Upper lobe of left lung (tissue), 6 donors: ENCODE data around the gene TCEAL9. TPM values are rescaled to one million over a fixed set of nuclear protein-coding genes. Genes with fewer than 3 reads are reported as not detected.

Source experiments
- ATAC-seq, 2 donors: fragments of 200-7000 bp; cut with Tn5 transposase; one replicate each; pipeline ENCODE4 v1.9.1; 2022; ENCODE audit warnings: mild to moderate bottlenecking in 2 of 2, moderate library complexity in 2 of 2; ENCODE audit not compliant: low FRiP score in 2 of 2
- DNase-seq, 2 donors: peaks; one replicate each; pipeline ENCODE4 v3.0.0-alpha.2; 2019 to 2020
- H3K27ac ChIP-seq, 4 donors: fragments of 200-600 bp; sonication (generic); one replicate each; pipeline ENCODE4 v1.5.1; 2016 to 2019
- H3K27me3 ChIP-seq, 4 donors: fragments of 200-600 bp; sonication (generic); one replicate each; pipeline ENCODE4 v1.5.1; 2017 to 2019
- H3K36me3 ChIP-seq, 4 donors: fragments of 200-600 bp; sonication (generic); one replicate each; pipeline ENCODE4 v1.5.1; 2016 to 2019
- H3K4me1 ChIP-seq, 4 donors: fragments of 200-600 bp; sonication (generic); one replicate each; pipeline ENCODE4 v1.5.1; 2018 to 2019
- H3K4me3 ChIP-seq, 4 donors: fragments of 200-600 bp; sonication (generic); one replicate each; pipeline ENCODE4 v1.5.1; 2017 to 2019; ENCODE audit warnings: mild to moderate bottlenecking in 2 of 4, moderate library complexity in 1 of 4
- H3K9me3 ChIP-seq, 4 donors: fragments of 200-600 bp; sonication (generic); one replicate each; pipeline ENCODE4 v1.5.1; 2018 to 2019
- EP300 ChIP-seq, 4 donors: sonication (generic); formaldehyde crosslinking; IDR thresholded peaks; one replicate each; pipeline ENCODE4 v1.5.1; 2017; ENCODE audit warnings: antibody characterized with exemption in 4 of 4, control low read depth in 2 of 4
- POLR2A ChIP-seq, 4 donors: fragments of 450-650 bp; IDR thresholded peaks; one replicate each; pipeline ENCODE4 v1.5.1; 2016 to 2017; ENCODE audit warnings: antibody characterized with exemption in 4 of 4, mild to moderate bottlenecking in 2 of 4
- POLR2AphosphoS5 ChIP-seq, 2 donors: sonication (generic); formaldehyde crosslinking; IDR thresholded peaks; one replicate each; pipeline ENCODE4 v1.5.1; 2017; ENCODE audit warnings: antibody characterized with exemption in 2 of 2
- WGBS, 2 donors: methylation state at CpG; one replicate each; pipeline ENCODE4 v1.1.5; 2017 to 2018; 5-methylcytosine and 5-hydroxymethylcytosine counted together
- total RNA-seq, 6 donors: library from RNA; depleted of rRNA in 4 of 6; stranded (reverse); fragments of >200 nt in 4 of 6; gene quantifications; one replicate each; pipeline versions ENCODE4 v1.1.0 to v1.2.1, GENCODE V29; 2016 to 2021
- TF ChIP-seq, protein P1 (sequence below), 6 experiments: fragments of 450-650 bp in 4 of 6; fragments of 200-600 bp in 2 of 6; sonication (generic) in 2 of 6; IDR thresholded peaks; one replicate each; pipeline ENCODE4 v1.5.1; 2016 to 2019; ENCODE audit warnings: antibody characterized with exemption in 6 of 6
- donor health status: DM: no; HTN: no; CAD: no; lungs with moderate emphysema.
- donor health status: DM: no; HTN: yes; CAD: no; lungs with severe emphysema.

TCEAL9 gene
- total RNA-seq, 6 donors from 2014 or later = 32.2 to 92.7 (median 36.4) TPM

DNA sequence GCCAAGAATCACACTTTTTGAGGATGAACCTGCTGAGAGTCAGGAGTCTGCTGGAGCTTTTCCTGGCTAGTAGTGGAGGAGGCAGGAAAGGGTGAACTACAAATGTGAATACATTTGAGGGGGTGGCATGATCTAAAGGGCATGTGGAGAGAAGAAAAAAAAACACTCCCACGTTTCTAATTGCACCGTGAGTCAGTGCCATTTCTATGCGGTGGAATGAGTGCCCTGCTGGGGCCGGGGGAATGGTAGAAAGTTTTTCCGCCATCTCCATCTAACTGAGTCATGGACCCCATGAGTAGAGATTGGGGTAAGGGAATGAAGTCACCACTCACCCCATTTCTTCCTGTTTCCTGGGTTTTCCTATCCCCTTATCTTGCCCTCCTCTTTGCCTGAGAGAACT, 39.9 kb downstream of the TCEAL9 start:
- no peak for ATAC-seq
- Histone ChIP-seq H3K27me3 (no peaks in the 10 kb centered on the region), H3K4me1 (no peaks in the 10 kb centered on the region), H3K9me3 (no peaks in the 10 kb centered on the region), H3K36me3 (no peaks in the 10 kb centered on the region), H3K4me3 (no peak overlapping the region), H3K27ac (no peak overlapping the region)
- no peak for DNase-seq
- TF ChIP-seq POLR2AphosphoS5 (IDR thresholded peaks at IDR 0.05) (no peak), EP300 (IDR thresholded peaks at IDR 0.05) (no peak), POLR2A (IDR thresholded peaks at IDR 0.05) (no peak)
- TF ChIP-seq, protein P1, sequence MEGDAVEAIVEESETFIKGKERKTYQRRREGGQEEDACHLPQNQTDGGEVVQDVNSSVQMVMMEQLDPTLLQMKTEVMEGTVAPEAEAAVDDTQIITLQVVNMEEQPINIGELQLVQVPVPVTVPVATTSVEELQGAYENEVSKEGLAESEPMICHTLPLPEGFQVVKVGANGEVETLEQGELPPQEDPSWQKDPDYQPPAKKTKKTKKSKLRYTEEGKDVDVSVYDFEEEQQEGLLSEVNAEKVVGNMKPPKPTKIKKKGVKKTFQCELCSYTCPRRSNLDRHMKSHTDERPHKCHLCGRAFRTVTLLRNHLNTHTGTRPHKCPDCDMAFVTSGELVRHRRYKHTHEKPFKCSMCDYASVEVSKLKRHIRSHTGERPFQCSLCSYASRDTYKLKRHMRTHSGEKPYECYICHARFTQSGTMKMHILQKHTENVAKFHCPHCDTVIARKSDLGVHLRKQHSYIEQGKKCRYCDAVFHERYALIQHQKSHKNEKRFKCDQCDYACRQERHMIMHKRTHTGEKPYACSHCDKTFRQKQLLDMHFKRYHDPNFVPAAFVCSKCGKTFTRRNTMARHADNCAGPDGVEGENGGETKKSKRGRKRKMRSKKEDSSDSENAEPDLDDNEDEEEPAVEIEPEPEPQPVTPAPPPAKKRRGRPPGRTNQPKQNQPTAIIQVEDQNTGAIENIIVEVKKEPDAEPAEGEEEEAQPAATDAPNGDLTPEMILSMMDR (IDR thresholded peaks at IDR 0.05) = no peak
- 72% methylated on average over 5 of the region's 5 CpGs for whole genome bisulfite sequencing, 2 donors

DNA sequence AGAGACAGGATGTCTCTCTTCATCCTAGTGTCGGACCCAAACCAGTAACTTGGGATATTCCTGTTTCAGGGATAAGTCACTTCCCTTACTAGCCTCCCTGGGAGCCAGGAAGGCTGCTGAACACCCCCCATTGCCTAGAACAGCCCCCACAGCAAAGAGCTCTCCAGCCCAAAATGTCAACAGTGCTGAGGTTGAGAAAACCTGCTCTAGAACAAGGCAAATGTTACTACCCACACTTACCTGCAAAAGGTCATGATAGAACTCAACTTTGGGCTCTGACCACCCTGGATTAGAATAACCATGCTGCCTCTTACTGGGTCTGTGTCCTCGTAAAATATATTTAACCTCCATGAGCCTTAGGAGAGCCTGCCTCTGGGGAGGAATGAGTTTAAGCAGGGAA, 40.4 kb downstream of the TCEAL9 start:
- TF ChIP-seq POLR2A (IDR thresholded peaks at IDR 0.05) = no peak
- TF ChIP-seq, protein P1 (IDR thresholded peaks at IDR 0.05) = no peak
- no peak for TF ChIP-seq EP300 (IDR thresholded peaks at IDR 0.05)
- no peak for TF ChIP-seq POLR2AphosphoS5 (IDR thresholded peaks at IDR 0.05)
- no peaks in the 10 kb centered on the region for H3K4me1 ChIP-seq
- ATAC-seq = no peak
- H3K4me3 ChIP-seq = no peak overlapping the region
- WGBS, 2 donors = 61 to 71% methylated on average over 1 to 2 of the region's 2 CpGs
- no peaks in the 10 kb centered on the region for H3K36me3 ChIP-seq
- no peak for DNase-seq
- H3K9me3 ChIP-seq = no peaks in the 10 kb centered on the region
- H3K27ac ChIP-seq = no peak overlapping the region
- no peaks in the 10 kb centered on the region for H3K27me3 ChIP-seq

DNA sequence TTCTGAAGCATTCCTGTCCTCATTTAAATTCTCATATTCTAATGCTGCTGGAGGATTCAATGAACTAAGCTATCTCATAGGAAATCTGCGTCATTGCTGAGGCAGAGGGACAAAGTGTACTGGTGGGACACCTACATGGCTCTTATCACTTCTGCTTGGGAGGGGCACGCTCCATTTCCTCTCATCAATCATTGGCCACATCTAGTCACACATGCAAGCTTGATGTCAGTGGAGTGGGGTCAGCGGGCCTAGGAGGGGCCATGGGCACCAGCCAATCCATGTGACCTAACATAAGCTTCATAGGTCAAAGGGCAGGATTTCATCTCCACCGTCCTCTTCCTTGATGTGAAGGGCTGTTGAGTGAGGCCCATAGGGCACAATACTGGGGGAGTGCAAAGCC, 41.4 kb downstream of the TCEAL9 start:
- Histone ChIP-seq H3K4me3 (no peak overlapping the region), H3K27ac (peak overlapping the region in 1 of 4 donors; percentile 51), H3K27me3 (no peaks in the 10 kb centered on the region), H3K36me3 (no peaks in the 10 kb centered on the region), H3K4me1 (no peaks in the 10 kb centered on the region), H3K9me3 (no peaks in the 10 kb centered on the region)
- WGBS, 2 donors = 60 to 68% methylated on average over 1 to 4 of the region's 4 CpGs
- ATAC-seq = no peak
- TF ChIP-seq EP300 (IDR thresholded peaks at IDR 0.05) (peak in 2 of 4 donors; percentile 13 to 61), POLR2A (IDR thresholded peaks at IDR 0.05) (no peak), POLR2AphosphoS5 (IDR thresholded peaks at IDR 0.05) (no peak)
- TF ChIP-seq, protein P1 (IDR thresholded peaks at IDR 0.05) = no peak
- no peak for DNase-seq

DNA sequence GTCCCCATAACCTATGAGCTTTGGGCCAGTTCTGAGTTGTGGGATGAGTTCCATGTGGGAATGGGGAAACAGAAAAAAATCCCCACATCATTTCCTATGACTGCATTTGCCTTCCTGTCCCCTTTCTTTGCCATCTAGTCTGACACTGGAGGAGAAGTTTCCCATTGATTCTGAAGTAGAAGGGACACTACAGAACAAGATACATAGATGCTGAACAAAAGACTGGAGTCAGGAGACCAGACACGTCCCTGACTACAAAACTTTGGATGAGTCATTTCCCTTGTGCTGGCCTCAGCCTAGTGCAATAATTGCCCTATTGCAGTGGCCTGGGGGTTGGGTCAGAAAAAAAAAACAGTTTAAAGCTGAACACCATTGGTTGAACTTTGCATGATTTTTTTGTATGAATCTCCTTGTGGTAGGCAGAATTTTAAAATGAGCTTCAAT, 42.1 kb downstream of the TCEAL9 start:
- no peaks in the 10 kb centered on the region for H3K27me3 ChIP-seq
- no peaks in the 10 kb centered on the region for H3K9me3 ChIP-seq
- WGBS, 2 donors = 23 to 30% methylated on average over 1 of the region's 1 CpG
- no peaks in the 10 kb centered on the region for H3K36me3 ChIP-seq
- peak overlapping the region in 1 of 4 donors; percentile 51 for H3K27ac ChIP-seq
- no peaks in the 10 kb centered on the region for H3K4me1 ChIP-seq
- TF ChIP-seq POLR2AphosphoS5 (IDR thresholded peaks at IDR 0.05) = no peak
- no peak for TF ChIP-seq POLR2A (IDR thresholded peaks at IDR 0.05)
- no peak for TF ChIP-seq EP300 (IDR thresholded peaks at IDR 0.05)
- TF ChIP-seq, protein P1 (IDR thresholded peaks at IDR 0.05) = no peak
- ATAC-seq = peak in 1 of 2 donors; percentile 63
- no peak for DNase-seq
- H3K4me3 ChIP-seq = no peak overlapping the region

DNA sequence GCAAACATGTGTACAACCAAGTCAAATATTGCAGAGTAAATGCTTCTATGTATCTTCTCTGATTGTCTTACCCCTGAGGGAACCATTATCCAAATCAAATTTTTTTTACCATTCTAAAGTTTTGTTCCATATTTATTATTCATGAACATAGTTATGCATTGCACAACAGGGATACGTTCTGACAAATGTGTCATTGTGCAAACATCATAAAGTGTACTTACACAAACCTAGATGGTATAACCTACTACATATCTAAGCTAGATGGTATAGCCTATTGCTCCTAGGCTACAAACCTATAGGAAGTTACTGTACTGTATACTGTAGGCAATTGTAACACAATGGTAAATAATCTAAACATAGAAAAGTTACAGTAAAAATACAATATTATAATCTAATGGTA, 43.4 kb downstream of the TCEAL9 start:
- no peak overlapping the region for H3K27ac ChIP-seq
- H3K9me3 ChIP-seq = no peaks in the 10 kb centered on the region
- H3K36me3 ChIP-seq = no peaks in the 10 kb centered on the region
- 28 to 41% methylated on average over 1 of the region's 1 CpG for WGBS, 2 donors
- ATAC-seq (no peak), DNase-seq (no peak)
- H3K4me1 ChIP-seq = no peaks in the 10 kb centered on the region
- no peaks in the 10 kb centered on the region for H3K27me3 ChIP-seq
- H3K4me3 ChIP-seq = no peak overlapping the region
- no peak for TF ChIP-seq POLR2A (IDR thresholded peaks at IDR 0.05)
- no peak for TF ChIP-seq POLR2AphosphoS5 (IDR thresholded peaks at IDR 0.05)
- TF ChIP-seq, protein P1 (IDR thresholded peaks at IDR 0.05) = no peak
- no peak for TF ChIP-seq EP300 (IDR thresholded peaks at IDR 0.05)
